ENCODE results near the gene SLC30A7. TPM values are rescaled to one million over a fixed set of nuclear protein-coding genes. Genes with fewer than 3 reads are reported as not detected.

SLC30A7 gene
- total RNA-seq, 4 donors from 2014 or later: 16.1 to 21.6 (median 18.4) TPM

DNA sequence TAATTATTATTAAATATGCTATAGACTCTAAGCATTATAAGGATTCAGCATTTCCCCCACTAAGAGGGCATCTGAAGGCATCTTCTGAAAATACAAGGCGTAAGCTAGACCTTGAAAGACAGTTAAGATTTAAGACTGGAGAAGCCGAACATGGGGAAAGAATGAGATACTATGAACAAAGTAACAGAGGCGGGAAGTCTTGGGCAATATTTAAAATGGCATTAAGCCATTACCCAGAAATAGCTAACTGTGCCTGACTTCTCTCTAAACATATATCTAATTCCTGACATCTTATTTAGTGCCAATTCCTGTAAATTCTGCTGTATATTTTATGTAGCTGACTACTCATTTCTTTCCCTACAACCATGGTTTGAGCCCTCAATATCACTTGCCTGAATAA, 108.8 kb downstream of the SLC30A7 start:
- no peak overlapping the region for H3K4me3 ChIP-seq (ENCODE audit: low read depth, poor library complexity, severe bottlenecking)
- no peak for DNase-seq (ENCODE audit: low spot score in 2 of 2)
- 60 to 66% methylated on average over 3 of the region's 3 CpGs for WGBS, 2 donors
- TF ChIP-seq CTCF (IDR thresholded peaks at IDR 0.05) (no peak), POLR2A (IDR thresholded peaks at IDR 0.05) (no peak)
- intact Hi-C loops (cut with DNase I; ENCODE audit: low total_unique reads): no loop called here

- WGBS, 2 donors: 90 to 98% methylated on average over 1 of the region's 1 CpG
- no peak for TF ChIP-seq CTCF (IDR thresholded peaks at IDR 0.05)
- TF ChIP-seq POLR2A (IDR thresholded peaks at IDR 0.05): no peak
- no peak for DNase-seq (ENCODE audit: low spot score in 2 of 2)
- no peak overlapping the region for H3K4me3 ChIP-seq (ENCODE audit: low read depth, poor library complexity, severe bottlenecking)
- intact Hi-C loops (cut with DNase I; ENCODE audit: low total_unique reads): no loop called here
Observed at GRCh38 chr1:101005183-101005582, 109.3 kb downstream of the SLC30A7 start.

GRCh38 chr1:101005871-101006270, 110.0 kb downstream of the SLC30A7 start:
- intact Hi-C loops (cut with DNase I; ENCODE audit: low total_unique reads): no loop called here
- DNase-seq (ENCODE audit: low spot score in 2 of 2): no peak
- TF ChIP-seq CTCF (IDR thresholded peaks at IDR 0.05) (no peak), POLR2A (IDR thresholded peaks at IDR 0.05) (no peak)
- WGBS, 2 donors: 94 to 95% methylated on average over 4 of the region's 4 CpGs
- H3K4me3 ChIP-seq (ENCODE audit: low read depth, poor library complexity, severe bottlenecking): no peak overlapping the region

DNA sequence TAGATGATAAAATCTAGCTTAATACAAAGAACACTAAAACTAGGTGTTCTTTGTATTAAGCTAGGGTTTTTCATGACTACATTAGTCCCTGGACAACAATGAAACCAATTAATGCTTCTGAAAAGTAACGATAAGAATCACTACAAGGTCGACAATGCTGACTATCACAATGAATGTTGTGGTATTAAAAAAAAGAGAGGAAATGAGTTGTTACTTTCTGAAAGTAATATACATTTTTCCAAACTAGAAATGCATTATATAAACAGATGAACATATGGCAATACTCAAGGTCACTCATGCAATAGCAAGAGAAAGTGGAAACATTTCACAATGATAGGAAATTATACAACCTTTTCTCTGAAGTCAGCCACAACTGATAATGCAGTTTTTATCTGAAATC, 110.7 kb downstream of the SLC30A7 start:
- intact Hi-C loops (cut with DNase I; ENCODE audit: low total_unique reads): no loop called here
- no peak for DNase-seq (ENCODE audit: low spot score in 2 of 2)
- H3K4me3 ChIP-seq (ENCODE audit: low read depth, poor library complexity, severe bottlenecking): no peak overlapping the region
- 75 to 76% methylated on average over 2 of the region's 2 CpGs for WGBS, 2 donors
- TF ChIP-seq CTCF (IDR thresholded peaks at IDR 0.05) (no peak), POLR2A (IDR thresholded peaks at IDR 0.05) (no peak)

- no peak overlapping the region for H3K4me3 ChIP-seq (ENCODE audit: low read depth, poor library complexity, severe bottlenecking)
- DNase-seq (ENCODE audit: low spot score in 2 of 2): no peak
- intact Hi-C loops (cut with DNase I; ENCODE audit: low total_unique reads): no loop called here
- TF ChIP-seq POLR2A (IDR thresholded peaks at IDR 0.05) (no peak), CTCF (IDR thresholded peaks at IDR 0.05) (no peak)
- WGBS, 2 donors: 88 to 95% methylated on average over 3 of the region's 3 CpGs
Observed at GRCh38 chr1:101008229-101008834, 112.4 kb downstream of the SLC30A7 start.

DNA sequence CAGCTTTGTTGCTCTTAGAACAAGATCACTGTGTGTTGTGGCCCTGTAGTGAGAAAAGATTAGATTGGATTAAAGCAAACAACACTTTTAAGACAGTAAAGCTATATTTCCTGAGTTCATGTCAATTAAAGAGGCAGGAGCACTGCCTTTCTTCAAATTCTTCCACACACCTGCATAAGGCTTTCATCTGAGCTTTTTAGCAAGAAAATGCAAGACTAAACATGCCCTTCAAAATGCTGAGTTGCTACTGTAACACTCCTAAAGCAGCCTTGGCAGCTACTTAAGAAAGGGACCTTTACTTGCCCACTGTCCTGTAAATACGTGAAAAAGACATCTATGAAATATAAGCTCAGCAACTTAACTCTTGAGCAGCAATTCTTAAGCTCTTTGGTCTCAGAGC, 117.9 kb downstream of the SLC30A7 start:
- H3K4me3 ChIP-seq (ENCODE audit: low read depth, poor library complexity, severe bottlenecking): no peak overlapping the region
- DNase-seq (ENCODE audit: low spot score in 2 of 2): no peak
- TF ChIP-seq CTCF (IDR thresholded peaks at IDR 0.05): no peak
- no peak for TF ChIP-seq POLR2A (IDR thresholded peaks at IDR 0.05)
- intact Hi-C loops (cut with DNase I; ENCODE audit: low total_unique reads): no loop called here
- WGBS, 2 donors: 48 to 53% methylated on average over 1 of the region's 1 CpG

Data from lower leg skin (tissue), 4 donors.